ENCODE results near the gene SLC16A9.
"Not testable (repeated sequence)": the region's sequence is repeated elsewhere in the genome, so short reads cannot be mapped to it uniquely, and the experiment has no call there.

DNA sequence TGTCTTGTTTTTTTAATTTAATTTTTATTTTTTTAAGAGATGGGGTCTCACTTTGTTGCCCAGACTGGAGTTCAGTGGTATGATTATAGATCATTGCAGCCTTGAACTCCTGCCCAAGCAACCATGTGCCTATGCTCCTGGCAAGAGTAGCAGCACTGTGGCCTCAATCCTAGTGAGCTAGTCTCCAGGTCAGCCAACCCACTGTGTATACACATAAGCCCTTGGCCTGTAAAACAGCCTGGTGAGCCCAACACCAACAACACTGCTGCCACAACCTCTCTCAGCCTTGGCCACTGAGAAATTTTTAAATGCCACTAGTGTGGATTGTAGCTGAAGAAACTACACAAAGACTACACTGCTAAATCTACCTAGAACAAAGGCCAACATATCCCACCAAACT, 68.0 kb downstream of the SLC16A9 start:
- TF ChIP-seq ZNF274 (IDR thresholded peaks at IDR 0.05; ENCODE audit: low read depth, low read length); YY1 (IDR thresholded peaks at IDR 0.05; ENCODE audit: insufficient read depth, insufficient read length): not testable (repeated sequence)

All from NT2/D1 (cell line).